ENCODE data around the gene ARID1B. TPM values are rescaled to one million over a fixed set of nuclear protein-coding genes. Genes with fewer than 3 reads are reported as not detected.
A peak's percentile ranks its signal among the peaks of the same experiment; 100 is the strongest.

ARID1B gene
- total RNA-seq, 1 experiment from 2014 or later: 60.3 TPM

DNA sequence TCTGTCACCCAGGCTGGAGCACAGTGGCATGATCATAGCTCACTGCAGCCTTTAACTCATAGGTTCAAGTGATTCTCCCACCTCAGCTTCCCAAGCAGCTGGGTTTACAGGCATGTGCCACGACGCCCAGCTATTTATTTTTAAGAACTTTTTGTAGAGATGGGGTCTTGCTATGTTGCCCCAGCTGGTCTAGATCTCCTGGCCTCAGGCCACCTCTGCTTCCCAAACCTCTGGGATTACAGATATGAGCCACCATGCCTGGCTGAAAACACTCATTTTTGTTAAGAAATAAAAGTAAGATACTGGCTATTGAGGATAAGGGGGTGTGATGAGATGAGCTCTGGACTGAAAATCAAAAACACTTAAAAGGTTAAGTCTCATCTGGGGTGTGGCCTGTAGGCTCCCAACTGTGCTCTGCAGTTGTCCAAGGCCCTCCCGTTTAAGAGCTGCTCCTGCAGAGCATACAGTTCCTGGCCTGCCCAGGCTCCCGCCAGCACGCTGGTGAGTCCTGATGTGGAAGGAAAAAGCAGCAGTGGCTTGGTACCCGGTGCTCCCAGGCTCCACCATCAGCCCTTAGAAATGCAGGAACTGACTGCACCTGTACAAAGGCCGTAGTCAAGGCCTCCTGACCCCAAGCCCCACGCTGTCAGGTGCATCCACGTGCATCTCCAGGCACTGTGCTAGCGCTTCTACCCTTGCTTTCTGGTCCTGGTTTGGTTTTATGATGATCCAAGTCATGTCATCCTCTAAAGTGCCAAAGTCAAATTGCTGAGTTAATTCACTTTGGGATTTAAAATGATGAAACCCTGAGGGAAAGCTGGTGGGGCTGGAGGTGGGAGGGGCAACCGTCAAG lies 434.7 kb downstream of the ARID1B start:
- no peak overlapping the region for H3K4me3 Mint-ChIP-seq
- DNase-seq (ENCODE audit: low spot score): no peak
- no peaks in the 10 kb centered on the region for H3K9me3 Mint-ChIP-seq
- H3K4me1 Mint-ChIP-seq: no peaks in the 10 kb centered on the region
- TF ChIP-seq ZNF121 (CRISPR knock-in tag; IDR thresholded peaks at IDR 0.05) (peak; percentile 50; the same call in 1 of the 2 replicates), E2F1 (CRISPR knock-in tag; IDR thresholded peaks at IDR 0.05) (no peak)
- ChIA-PET POLR2A (no interaction called here), CTCF (no interaction called here)
- peaks cover 7% of the 10 kb centered on the region for H3K36me3 Mint-ChIP-seq
- H3K27me3 Mint-ChIP-seq (ENCODE audit: low read depth): no peaks in the 10 kb centered on the region
- no peak overlapping the region for H3K27ac Mint-ChIP-seq
- peak; percentile 48 for ATAC-seq

DNA sequence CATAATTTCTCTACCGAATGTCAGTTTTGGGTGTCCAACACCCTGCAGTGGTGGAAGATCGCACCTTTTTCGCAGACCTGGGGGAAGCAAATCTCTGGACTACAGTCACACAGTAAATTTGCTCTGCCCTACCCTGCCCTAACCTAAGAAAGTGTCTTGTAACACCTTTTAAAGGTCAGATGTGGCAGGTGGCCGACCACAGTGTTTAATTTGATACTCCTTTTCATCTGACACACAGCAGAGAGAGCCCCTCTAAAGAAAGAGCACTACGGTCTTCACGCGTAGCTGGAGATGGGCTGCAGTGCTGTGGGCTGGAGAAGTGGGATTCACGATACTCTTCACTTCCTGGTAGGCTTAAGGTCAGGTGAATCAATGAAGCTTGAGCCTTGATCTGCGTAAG lies 436.2 kb downstream of the ARID1B start:
- Mint-ChIP-seq H3K4me1 (no peaks in the 10 kb centered on the region), H3K36me3 (no peaks in the 10 kb centered on the region), H3K4me3 (no peak overlapping the region), H3K9me3 (no peaks in the 10 kb centered on the region), H3K27ac (no peak overlapping the region), H3K27me3 (ENCODE audit: low read depth) (peaks cover 2% of the 10 kb centered on the region; the same call in 1 of the 2 replicates)
- DNase-seq (ENCODE audit: low spot score) (no peak), ATAC-seq (no peak)
- CTCF ChIA-PET: interaction anchor here (1.1 kb wide), 1 partner anchor 29 kb away, joined by 3 read pairs; no protein-coding TSS in a partner anchor
- no peak for TF ChIP-seq SMAD4 (CRISPR knock-in tag; IDR thresholded peaks at IDR 0.05)
- no peak for TF ChIP-seq NR3C1 (CRISPR knock-in tag; conservative IDR thresholded peaks at IDR 0.05; ENCODE audit: low read depth)
- TF ChIP-seq SP1 (CRISPR knock-in tag; conservative IDR thresholded peaks at IDR 0.05): no peak
- no peak for TF ChIP-seq ZNF263 (CRISPR knock-in tag; IDR thresholded peaks at IDR 0.05; ENCODE audit: low read depth)
- POLR2A ChIA-PET: no interaction called here

GRCh38 chr6:157213907-157214565 lies 436.9 kb downstream of the ARID1B start:
- Mint-ChIP-seq H3K27ac (no peak overlapping the region), H3K4me1 (no peaks in the 10 kb centered on the region), H3K27me3 (ENCODE audit: low read depth) (peaks cover 2% of the 10 kb centered on the region; the same call in 1 of the 2 replicates), H3K4me3 (no peak overlapping the region), H3K9me3 (no peaks in the 10 kb centered on the region), H3K36me3 (no peaks in the 10 kb centered on the region)
- CTCF ChIA-PET: interaction anchor here (1.1 kb wide), 1 partner anchor 30 kb away, joined by 3 read pairs; no protein-coding TSS in a partner anchor
- POLR2A ChIA-PET: no interaction called here
- no peak for TF ChIP-seq RELA (CRISPR knock-in tag; IDR thresholded peaks at IDR 0.05; ENCODE audit: borderline replicate concordance)
- no peak for TF ChIP-seq ZBTB43 (CRISPR knock-in tag; IDR thresholded peaks at IDR 0.05)
- TF ChIP-seq FOXP1 (CRISPR knock-in tag; IDR thresholded peaks at IDR 0.05; ENCODE audit: borderline replicate concordance): no peak
- TF ChIP-seq RORB (CRISPR knock-in tag; IDR thresholded peaks at IDR 0.05): no peak
- TF ChIP-seq, protein P1, sequence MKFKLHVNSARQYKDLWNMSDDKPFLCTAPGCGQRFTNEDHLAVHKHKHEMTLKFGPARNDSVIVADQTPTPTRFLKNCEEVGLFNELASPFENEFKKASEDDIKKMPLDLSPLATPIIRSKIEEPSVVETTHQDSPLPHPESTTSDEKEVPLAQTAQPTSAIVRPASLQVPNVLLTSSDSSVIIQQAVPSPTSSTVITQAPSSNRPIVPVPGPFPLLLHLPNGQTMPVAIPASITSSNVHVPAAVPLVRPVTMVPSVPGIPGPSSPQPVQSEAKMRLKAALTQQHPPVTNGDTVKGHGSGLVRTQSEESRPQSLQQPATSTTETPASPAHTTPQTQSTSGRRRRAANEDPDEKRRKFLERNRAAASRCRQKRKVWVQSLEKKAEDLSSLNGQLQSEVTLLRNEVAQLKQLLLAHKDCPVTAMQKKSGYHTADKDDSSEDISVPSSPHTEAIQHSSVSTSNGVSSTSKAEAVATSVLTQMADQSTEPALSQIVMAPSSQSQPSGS (CRISPR knock-in tag; IDR thresholded peaks at IDR 0.05; ENCODE audit: borderline replicate concordance, low read depth): no peak
- no peak for TF ChIP-seq ATF6 (CRISPR knock-in tag; IDR thresholded peaks at IDR 0.05)
- TF ChIP-seq AR (CRISPR knock-in tag; IDR thresholded peaks at IDR 0.05): no peak
- no peak for TF ChIP-seq NR3C1 (CRISPR knock-in tag; conservative IDR thresholded peaks at IDR 0.05; ENCODE audit: low read depth)
- TF ChIP-seq ETV6 (CRISPR knock-in tag; IDR thresholded peaks at IDR 0.05): no peak
- TF ChIP-seq HMGA2 (CRISPR knock-in tag; IDR thresholded peaks at IDR 0.05): no peak
- no peak for DNase-seq (ENCODE audit: low spot score)
- no peak for ATAC-seq
